Omental fat pad (tissue), 4 donors: ENCODE results near the gene HRH2. TPM values are rescaled to one million over a fixed set of nuclear protein-coding genes. Genes with fewer than 3 reads are reported as not detected.

Source experiments
- ATAC-seq: fragments of 150-250 bp; one replicate; pipeline ENCODE4 v1.9.1; 2016; ENCODE audit warnings: mild to moderate bottlenecking, moderate library complexity; ENCODE audit not compliant: low FRiP score
- DNase-seq: peaks from one replicate; pipeline ENCODE4 v3.0.0-alpha.2; 2019; ENCODE audit warnings: low spot score
- CTCF ChIP-seq, 3 donors: fragments of 450-650 bp; IDR thresholded peaks; one replicate each; pipeline ENCODE4 v1.5.1; 2016 to 2017; ENCODE audit warnings: antibody characterized with exemption in 3 of 3, mild to moderate bottlenecking in 3 of 3, moderate library complexity in 2 of 3
- total RNA-seq, 4 donors: library from RNA; depleted of rRNA; stranded (reverse); fragments of >200 nt; gene quantifications; one replicate each; pipeline ENCODE4 v1.1.0, GENCODE V29; 2016

Gene HRH2
- total RNA-seq, 4 donors from 2014 or later, result 2.9 to 22.6 (median 10.4) TPM

GRCh38 chr5:175675873-175676272 is 18.0 kb downstream of the HRH2 start:
- DNase-seq (no peak), ATAC-seq (no peak)
- no peak for TF ChIP-seq CTCF (IDR thresholded peaks at IDR 0.05)

GRCh38 chr5:175677571-175677970 is 19.7 kb downstream of the HRH2 start:
- DNase-seq (no peak), ATAC-seq (no peak)
- TF ChIP-seq CTCF (IDR thresholded peaks at IDR 0.05), result no peak

- TF ChIP-seq CTCF (IDR thresholded peaks at IDR 0.05), result no peak
- no peak for ATAC-seq
- no peak for DNase-seq
These were observed 20.2 kb downstream of the HRH2 start for GRCh38 chr5:175678074-175678473.

GRCh38 chr5:175679411-175679810 is 21.5 kb downstream of the HRH2 start:
- no peak for DNase-seq
- TF ChIP-seq CTCF (IDR thresholded peaks at IDR 0.05), result no peak
- no peak for ATAC-seq

- no peak for TF ChIP-seq CTCF (IDR thresholded peaks at IDR 0.05)
- ATAC-seq, result no peak
- no peak for DNase-seq
These were observed 22.1 kb downstream of the HRH2 start for GRCh38 chr5:175680020-175680419.

- no peak for DNase-seq
These were observed 22.6 kb downstream of the HRH2 start for GRCh38 chr5:175680463-175680862.

More at GRCh38 chr5:175680463-175680862, 22.6 kb downstream of the HRH2 start:
- TF ChIP-seq CTCF (IDR thresholded peaks at IDR 0.05), result no peak
- no peak for ATAC-seq
